GM19193 (cell line): Measurements from ENCODE around the gene PAWR.
A peak's percentile ranks its signal among the peaks of the same experiment; 100 is the strongest.

Experiments used
- POLR2A ChIP-seq: IDR thresholded peaks from 4 replicates; pipeline ENCODE4 v1.6.1; 2011; ENCODE audit not compliant: insufficient read depth, insufficient read length; ENCODE audit errors: extremely low read depth

Gene PAWR, protein sequence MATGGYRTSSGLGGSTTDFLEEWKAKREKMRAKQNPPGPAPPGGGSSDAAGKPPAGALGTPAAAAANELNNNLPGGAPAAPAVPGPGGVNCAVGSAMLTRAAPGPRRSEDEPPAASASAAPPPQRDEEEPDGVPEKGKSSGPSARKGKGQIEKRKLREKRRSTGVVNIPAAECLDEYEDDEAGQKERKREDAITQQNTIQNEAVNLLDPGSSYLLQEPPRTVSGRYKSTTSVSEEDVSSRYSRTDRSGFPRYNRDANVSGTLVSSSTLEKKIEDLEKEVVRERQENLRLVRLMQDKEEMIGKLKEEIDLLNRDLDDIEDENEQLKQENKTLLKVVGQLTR

DNA sequence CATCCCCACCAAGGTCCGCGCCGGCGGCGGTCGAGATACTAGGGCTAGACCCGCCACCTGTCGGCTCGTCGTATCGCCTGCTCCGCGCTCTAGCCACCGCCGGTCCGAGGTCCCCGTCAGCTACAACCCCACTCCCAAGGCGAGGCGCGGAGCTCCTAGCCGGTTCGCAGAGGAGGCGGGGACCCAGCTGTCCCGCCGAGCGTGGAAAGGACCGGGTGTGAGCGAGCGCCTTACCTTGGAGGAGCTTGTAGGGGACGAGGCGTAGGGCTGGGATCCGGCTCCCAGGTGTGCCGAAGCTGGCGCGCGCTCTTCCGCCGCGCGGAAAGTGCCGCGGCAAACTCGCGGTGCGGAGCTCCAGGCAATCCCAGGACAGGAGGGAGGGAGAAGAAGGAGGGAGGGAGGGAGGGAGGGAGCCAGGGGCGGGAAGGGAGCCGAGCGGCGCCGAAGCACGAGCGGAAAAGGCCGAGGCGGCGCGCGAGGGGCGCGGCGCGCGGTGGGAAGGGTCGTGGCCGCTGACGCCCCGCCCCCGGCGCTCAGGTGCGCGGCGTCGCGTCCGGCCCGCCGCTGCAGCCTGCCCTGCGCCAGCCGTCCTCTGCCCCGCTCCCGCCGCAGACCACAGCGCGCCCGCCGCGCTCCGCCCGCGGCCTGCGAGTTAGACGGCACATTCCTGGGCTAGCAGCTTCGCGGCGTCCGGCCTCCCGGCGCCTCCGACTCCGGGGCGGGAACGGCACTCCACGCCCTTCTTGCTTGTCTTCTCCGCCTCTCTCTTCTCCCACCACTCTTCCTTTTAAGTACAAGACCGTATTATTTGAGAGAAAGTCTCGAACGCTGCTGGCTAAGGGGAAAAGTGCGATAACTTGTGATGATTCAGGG, at the start of gene PAWR:
Gene PAWR (minus strand): TSS at position 327 of the 873 bp plus-strand sequence. CDS start 720 bp downstream, outside the sequence.
- no peak for TF ChIP-seq POLR2A

DNA sequence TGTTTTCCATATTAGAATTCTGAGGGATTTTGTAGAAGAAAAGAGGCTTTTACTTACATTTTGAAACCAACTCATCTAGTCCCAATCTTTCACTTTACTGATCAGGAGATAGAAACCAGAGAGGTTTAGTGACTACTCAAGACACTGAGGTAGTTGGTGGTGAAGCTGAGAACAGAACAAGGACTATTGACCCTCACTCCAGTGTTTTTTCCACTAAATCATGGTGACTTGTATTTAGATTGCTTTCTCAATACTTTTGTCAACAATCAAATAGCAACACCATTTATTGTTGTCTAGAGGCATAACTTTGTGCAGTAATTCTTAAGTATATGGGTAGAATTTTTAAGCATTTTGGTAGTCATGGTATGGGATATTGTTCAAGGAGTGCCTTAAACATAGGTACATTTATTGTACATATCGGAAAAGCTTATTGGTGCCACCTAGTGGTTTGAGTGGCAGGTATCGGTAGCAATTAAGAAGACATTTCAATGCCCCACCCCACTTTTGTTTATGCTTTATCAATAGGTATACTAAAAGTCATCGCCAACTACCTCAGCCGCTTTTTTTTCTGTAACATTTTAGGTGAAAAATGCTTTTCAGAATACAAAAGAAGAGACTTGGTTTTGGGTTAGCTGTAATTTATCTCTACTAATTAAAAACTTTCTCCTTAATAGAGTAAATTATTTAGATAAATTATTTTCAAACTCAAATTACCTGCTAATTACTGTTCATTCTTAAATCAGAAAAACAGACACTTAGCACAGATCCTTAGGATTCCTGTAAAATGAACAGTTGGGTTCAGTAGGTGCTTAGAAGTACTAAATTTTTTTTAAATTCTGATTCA, 47.3 kb upstream of the PAWR start:
- TF ChIP-seq POLR2A: no peak

DNA sequence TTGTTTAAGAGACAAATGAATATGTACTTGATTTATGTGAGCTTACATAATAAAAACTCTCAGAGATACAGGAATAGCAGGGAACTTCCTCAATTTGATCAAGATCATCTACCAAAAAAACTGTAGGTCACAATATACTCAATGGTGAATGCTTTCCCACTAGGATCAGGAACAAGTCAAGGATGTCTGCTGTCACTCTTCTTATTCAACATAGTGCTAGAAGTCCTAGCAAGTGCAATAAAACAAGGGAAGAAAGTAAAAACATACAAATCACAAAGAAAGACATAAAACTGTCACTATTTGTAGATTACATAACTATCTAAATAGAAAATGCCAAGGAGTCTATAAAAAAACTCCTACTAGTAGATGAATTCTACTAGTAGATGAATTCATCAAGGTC, 41.9 kb upstream of the PAWR start:
- TF ChIP-seq POLR2A: no peak

DNA sequence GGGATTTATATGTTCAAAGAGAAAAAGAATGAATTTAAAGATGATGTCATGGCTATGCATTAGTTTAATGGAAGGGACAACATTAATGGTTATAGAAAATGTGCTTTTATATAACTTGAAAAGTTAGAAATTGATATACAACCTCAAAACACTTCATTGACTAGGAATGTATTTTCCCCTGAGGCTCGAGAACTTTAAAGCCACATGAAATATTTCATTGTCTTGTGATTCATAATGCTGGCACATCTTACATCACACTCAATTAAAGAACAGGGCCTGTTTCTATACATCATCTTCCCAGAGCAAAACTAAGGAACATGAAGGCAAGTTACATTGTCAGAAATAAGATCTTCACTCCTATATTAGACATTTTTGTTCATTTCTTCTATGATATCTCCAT, 35.2 kb upstream of the PAWR start:
- TF ChIP-seq POLR2A: no peak

DNA sequence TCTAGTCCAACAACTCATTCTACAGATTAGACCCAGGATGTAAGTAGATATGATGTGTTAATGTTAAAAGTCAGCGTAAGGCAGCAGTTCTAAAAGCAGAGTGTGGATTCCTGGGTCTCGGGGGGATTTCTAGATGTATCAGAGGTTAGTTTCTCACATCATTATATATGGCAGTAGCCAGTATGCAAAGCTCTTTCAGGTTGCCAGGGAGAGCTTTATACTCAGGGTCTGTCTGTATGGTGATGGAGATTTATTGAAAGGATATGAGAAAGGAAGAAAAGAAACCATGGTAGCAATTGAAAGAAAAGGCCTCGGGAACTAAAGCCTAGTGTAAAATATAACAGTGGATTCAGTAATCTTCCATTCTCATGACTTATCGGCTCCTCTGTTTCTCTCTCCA, 26.2 kb upstream of the PAWR start:
- TF ChIP-seq POLR2A: no peak

DNA sequence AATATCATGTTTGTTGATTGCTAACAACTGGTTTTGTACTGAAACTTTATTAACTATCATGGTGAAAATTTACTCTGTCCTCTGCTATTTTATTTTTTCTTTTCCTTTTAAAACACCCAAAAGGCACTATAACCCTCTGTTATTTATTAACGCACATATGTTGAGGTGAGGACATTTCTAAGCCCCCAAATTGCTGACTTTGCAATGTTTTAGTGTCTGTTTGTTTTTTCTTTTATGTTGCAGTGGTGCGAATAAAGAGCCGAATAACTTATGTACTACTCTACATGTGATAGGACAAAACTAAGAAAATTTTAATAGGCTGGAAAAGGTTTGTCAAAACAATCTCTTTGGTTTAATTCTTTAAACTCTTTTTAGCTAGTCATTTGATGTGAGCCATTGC, 24.5 kb upstream of the PAWR start:
- TF ChIP-seq POLR2A: no peak

DNA sequence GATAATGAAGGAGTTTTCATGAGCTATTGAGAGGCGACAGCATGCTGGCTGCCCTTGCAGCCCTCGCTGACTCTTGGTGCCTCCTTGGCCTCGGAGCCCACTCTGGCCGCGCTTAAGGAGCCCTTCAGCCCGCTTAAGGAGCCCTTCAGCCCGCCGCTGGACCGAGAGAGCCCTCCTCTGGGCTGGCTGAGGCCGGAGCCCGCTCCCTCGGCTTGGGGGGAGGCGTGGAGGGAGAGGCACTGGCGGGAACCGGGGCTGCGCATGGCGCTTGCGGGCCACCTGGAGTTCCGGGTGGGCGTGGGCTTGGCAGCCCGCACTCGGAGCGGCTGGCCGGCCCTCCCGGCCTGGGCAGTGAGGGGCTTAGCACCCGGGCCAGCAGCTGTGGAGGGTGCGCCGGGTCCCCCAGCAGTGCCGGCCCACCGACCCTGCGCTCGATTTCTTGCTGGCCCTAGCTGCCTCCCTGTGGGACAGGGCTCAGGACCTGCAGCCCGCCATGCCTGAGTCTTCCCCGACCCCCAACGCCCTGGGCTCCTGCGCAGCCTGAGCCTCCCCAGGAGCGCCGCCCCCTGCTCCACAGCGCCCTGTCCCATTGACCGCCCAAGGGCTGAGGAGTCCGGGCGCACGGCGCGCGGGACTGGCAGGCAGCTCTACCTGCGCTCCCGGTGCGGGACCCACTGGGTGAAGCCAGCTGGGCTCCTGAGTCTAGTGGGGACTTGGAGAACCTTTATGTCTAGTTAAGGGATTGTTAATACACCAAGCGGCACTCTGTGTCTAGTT, 20.1 kb upstream of the PAWR start:
- TF ChIP-seq POLR2A: no peak

DNA sequence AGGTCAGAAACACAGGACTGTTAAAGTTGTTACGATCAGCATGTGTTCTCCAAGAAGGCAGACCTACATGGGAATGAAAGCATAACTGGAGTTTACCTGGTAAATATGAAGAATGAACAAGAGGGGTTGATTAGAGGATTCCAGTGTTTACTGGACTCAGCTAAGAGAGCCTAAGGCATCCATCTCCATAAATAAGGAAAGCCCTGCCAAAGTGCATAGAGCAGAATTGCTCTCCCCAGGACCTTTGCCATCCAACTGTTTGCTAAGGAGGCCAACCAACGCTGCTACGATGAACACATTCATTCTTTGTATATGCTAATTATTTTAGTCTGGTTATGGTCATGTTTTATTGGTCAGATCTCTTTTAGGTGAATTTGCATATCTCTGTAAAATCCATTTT, 17.1 kb upstream of the PAWR start:
- no peak for TF ChIP-seq POLR2A

DNA sequence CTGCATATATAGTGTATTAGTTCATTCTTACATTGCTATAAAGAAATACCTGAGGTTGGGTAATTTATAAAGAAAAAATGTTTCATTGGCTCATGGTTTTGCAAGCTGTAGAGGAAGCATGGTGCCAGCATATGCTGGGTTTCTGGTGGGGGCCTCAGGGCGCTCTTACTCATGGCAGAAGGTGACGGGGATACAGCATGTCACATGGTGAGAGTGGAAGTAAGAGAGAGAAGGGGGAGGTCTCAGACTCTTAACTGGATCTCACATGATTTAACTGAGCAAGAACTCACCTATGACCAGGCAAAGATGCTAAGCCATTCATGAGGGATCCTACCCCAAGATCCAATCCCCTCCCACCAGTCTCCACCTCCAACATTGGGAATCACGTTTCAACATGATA, 15.9 kb upstream of the PAWR start:
- TF ChIP-seq POLR2A: no peak

DNA sequence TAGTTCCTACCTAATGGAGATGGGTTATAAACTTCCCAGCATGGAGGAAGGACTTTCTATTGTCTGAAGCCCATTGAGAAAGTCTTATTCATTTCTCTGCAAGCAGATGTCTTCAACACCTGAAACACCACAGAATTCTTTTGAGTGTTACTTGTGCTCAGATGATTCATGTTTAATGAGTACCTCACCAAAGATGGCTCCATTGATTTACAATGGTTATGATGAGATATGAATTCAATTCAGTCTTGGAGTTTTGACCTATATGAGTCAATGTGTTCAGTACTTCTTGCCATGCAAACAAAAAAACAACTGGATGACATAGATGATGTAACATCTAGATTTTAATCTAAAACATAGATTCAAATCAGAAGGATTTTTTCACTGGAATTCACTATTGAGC, 15.4 kb upstream of the PAWR start:
- TF ChIP-seq POLR2A: no peak

DNA sequence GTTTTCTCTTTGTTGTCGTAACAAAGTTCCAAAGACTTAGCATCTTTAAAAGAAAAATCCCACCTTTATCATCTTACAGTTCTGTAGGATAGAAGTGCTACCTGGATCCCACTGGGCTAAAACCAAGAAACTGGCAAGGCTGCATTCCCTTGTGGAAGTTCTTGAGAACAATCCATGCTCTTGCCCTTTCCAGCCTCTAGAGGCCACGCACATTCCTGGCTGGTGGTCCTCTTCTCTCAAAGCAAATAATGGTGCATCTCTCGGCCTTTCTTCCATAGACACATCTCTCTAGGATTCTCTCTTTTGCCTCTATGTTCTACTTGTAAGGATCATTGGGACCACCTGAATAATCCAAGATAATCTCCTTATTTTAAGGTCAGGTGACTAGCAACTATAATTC, 8.2 kb upstream of the PAWR start:
- TF ChIP-seq POLR2A: no peak

DNA sequence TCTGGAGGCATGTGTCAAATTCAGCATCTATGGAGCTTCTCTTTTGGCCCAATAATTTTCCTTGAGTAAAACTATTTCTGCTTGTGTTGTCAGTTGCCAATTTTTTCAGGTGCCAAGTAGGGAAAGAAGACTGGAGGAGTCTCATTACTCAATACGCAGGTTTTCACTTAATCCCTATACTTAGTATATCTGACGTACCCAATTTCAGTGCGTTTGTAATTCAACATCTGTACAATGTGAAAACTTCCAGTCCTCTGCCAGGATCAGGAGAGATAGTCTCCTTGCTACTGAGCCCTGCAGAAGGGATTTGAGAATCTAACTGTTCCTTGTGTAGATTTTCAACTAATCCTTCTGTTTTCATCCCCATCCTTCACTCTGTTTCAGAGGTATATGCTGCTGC, 5.7 kb upstream of the PAWR start:
- no peak for TF ChIP-seq POLR2A

DNA sequence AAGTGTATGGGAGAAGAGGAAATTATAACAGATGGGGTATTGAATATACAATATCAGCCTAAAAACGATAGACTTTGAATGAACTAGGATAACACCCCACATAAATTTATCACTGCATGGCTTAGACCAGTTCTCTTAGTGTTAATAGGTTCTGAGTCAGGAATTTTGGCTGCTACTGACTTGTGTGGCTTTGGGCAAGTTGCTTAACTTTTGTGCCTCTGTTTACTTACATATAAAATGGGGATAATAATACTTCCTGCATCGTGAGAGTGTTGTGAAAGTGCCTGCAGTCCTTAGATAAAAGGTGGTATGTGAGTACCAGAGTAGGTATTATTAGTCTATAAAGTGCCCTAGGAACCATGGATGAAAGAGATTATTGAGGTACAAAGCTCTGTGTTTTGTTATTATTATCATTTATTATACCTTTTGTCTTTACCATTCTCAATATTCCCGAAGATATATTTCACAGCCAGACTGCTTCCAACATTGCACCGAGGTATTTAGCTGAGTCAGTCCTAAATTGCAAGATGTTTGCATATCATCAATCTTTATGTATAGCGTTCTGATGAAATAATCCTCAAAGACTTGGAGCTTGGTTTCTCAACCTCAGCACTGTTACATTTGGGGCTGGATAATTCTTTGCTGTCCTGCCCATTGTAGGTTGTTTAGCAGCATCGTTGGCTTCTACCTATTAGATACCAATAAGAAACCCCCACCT, 2.3 kb upstream of the PAWR start:
- no peak for TF ChIP-seq POLR2A

DNA sequence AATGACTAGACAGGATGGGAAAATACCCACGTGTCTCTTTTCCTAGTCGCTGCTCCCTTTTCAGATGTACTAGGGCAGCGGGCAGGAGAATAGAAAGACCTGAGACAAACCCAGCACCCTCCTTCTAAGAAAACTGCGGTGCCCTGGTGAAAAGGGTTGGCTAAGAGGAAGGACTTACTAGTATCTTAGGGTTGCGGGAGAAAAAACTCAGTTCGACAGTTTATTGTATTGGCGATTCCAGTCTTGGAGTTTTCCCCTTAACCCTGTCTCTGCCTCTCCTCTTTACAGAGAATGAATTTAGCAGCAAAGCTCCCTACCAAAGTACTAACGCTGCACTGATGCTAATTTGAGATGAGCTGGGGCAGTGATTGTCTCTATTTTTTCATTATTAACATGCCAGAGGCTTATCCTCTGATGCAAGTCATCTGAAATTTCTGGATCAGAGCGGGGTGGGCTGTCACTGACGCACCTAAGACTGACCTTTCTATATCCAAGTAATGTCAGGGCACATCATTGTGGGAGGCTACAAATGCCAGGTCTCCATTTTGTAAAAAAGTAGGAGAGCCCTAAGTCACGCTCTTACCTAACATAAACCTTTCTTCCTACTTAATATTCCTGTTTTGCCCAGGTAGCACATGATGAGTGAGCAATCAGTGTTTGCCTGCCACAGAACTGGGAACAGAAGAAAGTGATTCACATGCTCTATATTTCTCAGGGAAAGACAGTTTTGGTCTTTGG, 916 bp upstream of the PAWR start:
- no peak for TF ChIP-seq POLR2A

DNA sequence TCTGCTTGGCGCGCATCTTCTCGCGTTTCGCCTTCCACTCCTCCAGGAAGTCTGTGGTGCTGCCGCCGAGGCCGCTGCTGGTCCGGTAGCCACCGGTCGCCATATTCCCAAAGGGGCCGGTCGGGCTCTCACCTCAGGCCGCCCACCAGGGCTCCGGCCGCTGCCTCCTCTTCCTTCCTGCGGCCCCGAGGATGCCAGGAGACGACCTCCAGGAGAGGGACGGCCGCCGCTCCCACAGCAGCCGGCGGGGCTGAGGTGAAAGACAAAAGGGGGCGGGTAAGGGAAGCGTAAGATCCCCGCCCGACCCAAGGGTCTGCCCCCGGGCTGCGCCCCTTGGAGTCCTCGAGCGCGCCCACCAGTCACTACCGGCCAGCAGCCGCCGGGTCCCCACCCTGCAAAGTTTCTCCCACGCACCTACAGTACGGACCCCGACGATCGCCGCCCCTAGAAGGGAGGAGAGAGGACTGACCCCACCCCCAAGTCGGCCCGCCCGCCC, 574 bp downstream of the PAWR start:
- TF ChIP-seq POLR2A: peak; percentile 17
